Measurements from ENCODE around the gene FSD2.
"Not testable (repeated sequence)": the region's sequence is repeated elsewhere in the genome, so short reads cannot be mapped to it uniquely, and the experiment has no call there.

FSD2 gene

GRCh38 chr15:82830427-82831173 lies 24.7 kb upstream of the FSD2 start:
- DNase-seq: no peak

DNA sequence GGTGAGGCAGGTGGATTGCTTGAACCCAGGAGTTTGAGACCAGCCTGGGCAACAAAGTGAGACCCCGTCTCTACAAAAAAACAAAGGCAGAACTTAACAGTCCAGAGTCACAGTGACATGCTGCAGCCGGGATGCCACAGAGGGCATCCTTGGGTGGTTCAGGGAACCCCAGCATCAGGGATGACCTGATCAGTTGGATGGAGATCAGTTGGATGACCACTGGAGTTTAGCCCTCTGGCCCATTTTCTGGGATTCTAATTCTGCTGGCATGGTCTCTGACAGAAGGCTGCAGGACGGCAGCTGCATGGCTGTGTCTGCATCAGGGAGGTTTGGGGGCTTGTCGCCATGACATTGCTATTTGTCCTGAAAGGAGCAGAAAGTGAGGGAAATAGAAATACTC lies 23.4 kb upstream of the FSD2 start:
- DNase-seq: no peak

DNA sequence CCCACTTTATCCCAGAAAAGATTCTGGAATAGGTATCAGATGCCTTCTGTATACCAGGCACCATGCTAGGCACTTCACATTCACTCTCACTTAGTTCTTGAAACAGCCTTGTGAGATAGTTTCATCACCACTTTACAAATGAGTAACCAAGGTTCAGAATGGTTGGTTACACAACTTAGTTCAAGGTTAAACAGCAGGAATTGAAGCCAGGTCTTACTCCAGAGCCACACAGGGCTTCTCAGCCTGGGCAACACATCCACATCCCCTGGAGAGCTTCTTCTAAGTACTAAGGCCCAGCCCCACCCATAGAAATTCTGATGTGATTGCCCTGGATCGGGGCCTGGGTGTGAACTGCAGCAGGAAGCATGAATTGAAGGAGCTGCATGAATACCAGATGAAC lies 22.2 kb upstream of the FSD2 start:
- DNase-seq: no peak

DNA sequence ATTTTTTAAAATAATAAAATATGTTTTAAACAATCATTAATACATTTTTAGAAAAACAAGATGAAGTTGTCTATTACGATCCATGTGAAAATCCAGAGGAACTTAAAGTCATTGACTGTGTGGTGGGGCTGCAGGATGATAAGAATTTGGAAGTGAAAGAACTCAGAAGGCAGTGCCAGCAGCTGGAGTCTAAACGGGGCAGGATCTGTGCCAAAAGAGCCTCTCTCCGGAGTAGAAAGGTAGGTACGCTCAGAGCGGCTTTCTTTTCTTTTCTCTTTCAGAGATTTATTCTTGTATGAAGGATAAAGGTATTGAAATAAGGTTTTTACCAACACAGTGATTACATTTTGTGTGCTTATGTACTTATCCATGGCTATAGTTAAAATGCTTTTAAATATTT lies 17.2 kb upstream of the FSD2 start:
- DNase-seq: no peak

- not testable (repeated sequence) for DNase-seq
Measured at GRCh38 chr15:82821851-82822250, 16.0 kb upstream of the FSD2 start.

DNA sequence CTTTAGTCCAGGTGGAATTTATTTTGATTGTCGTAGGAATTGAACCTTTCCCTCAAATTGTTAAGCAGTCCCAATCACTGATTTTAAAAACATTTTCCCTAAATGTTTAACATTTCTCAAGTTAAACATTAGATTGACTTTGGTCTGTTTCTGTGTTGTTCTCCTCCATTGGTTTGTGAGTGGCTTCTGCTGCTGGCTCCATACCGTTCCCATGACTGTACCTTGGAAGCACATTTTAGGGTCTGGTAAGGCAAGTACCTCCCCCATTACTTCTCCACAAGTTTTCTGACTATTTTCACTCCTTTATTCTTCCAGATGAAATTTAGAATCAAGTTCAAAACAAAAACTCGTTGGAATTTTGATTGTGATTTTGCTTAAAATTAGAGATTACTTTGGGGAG lies 15.5 kb upstream of the FSD2 start:
- not testable (repeated sequence) for DNase-seq

GRCh38 chr15:82820128-82820527 lies 14.3 kb upstream of the FSD2 start:
- DNase-seq: no peak

- DNase-seq: no peak
Measured at GRCh38 chr15:82812994-82813393, 7.1 kb upstream of the FSD2 start.

GRCh38 chr15:82810890-82811426 lies 5.1 kb upstream of the FSD2 start:
- DNase-seq: peak; percentile 30 to 39

DNA sequence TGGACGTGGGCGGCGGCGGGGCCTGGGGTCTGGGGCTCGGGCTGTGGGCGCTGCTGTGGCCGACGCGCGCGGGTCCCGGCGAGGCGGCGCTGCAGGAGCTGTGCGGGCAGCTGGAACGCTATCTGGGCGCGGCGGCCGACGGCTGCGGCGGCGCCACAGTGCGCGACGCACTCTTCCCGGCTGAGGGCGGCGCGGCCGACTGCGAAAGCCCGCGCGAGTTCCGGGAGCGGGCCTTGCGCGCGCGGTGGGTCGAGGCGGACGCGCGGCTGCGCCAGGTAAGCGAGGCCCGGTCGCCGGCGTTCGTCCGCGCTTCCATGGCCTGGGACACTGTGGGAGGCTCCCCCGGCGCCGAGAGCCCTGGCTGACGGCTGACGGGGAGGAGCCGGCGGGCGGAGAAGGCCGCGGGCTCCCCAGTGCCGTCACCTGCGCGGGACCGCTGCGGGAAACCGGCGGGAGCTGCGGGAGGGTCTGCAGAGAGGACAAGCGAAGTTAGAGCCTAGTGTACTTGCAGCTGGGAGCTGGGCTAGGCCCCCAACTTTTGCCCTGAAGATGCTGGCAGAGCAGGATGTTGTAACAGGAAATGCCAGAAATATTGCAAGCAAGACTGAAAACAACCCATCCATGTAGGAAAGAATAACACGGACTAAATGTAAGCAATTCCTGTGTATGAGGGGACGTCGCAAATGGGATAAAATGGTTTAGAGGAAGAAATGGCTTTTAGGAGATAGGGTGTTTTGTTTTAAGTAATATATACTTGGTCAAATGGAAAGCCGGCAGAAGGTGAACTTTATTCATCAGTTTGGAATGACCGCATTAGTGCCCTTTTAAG lies 4.4 kb upstream of the FSD2 start:
- peak in 1 of 2 experiments; percentile 47 for DNase-seq

- DNase-seq: peak; percentile 96
Measured at GRCh38 chr15:82809308-82810060, 3.6 kb upstream of the FSD2 start, which contains the start of gene WHAMM. Gene WHAMM (plus strand): TSS chr15:82809628. CDS start chr15:82809727, 99 bp downstream.

DNA sequence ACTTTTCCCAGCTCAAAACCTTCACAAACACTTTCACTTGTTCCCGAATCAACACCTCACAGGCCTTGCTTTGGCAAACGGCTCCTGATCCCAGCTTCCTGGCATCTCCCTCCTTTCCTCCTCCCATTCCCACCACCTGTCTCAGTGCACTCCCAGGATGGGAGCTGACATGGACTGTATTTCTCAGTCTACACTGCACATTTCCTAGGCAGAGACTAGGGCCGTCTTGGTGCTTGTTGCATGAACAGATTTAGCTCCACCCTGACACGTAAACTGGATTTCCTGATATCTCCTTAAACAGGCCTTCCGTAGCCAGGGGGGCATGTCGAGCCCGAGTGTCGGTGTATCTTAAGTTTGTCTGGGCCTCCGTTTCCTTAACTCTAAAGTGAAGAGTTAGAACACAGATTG lies 2.8 kb upstream of the FSD2 start:
- no peak for DNase-seq

DNA sequence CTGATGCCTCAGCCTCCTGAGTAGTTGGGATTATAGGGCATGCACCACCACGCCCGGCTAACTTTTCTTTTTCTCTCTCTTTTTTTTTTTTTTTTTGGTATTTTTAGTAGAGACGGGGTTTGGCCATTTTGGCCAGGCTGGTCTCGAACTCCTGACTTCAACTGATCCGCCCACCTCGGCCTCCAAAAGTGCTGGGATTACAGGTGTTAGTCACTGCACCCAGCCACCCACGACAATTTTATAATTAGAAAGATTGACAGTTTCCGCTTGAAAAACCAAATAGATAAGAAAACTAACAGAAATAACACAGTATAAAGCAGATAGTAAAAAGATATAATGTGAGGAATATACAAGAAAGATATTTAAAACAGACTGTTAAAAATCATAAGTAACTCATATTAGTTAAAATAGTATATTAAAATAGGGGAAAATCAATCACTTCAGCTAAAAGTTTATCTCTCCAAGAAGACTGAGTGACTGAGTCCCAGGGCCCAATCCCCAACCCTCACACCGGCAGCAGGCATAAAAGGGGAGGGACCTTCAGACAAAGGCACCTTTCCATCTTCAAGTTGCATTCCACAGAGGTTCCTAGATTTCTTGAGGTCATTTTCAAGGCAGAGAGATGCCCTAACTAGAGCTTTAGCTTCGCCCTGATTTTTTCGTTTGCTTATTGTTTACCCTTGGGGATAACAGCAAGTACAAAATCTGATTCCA lies 2.2 kb upstream of the FSD2 start:
- no peak for DNase-seq

DNA sequence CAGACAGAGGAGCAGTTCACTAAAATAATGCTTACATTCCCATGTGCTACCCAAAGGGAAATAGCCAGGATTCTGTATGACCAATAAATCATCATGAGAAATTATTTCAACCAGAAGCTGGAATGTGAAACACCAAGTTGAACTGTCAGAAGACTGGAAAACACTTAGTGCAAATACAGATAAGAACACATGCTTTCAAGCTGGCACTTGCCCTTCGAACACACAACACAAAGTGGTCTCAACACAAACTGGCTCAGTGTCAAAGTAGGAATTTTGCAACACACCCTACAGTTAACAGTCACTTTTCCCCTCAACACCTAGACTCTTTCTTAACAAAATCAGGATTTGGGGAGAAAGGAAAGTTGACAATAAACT lies 1.3 kb downstream of the FSD2 start:
- no peak for DNase-seq

DNA sequence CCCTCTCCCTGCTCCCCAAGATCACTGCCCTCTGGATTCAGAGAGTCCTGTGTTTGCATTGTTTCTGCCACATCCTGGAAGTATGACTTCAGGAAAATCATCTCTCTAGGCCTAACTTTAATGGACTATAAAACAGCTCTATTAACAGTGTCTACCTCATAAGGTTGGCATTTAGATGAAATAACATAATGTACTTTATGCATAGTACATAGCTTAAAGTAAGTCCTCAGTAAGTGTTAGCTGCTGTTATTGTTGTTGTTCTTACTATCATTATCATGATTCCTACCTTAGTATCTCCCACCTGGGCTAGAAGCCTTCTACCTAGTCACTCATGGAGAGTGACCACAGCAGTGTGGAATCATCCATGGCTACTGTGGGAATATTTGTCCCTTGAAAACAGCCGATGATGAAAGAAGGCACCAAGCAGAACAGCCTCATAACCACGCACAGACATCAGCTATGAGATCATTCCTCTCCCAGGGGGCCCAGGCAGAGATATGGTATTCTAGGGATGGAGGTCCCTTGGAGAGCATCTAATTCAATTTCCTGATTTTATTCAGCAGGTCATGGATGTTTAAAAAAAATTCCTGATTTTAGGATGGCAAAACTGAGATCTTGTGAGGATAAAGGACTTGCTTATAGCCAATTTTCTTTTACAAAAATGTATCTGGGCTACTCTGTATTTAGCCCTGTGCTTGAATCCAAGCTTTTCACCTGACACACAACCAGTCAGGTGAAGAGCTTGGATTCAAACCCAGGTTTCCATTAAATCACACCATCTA lies 1.9 kb downstream of the FSD2 start:
- no peak for DNase-seq

DNA sequence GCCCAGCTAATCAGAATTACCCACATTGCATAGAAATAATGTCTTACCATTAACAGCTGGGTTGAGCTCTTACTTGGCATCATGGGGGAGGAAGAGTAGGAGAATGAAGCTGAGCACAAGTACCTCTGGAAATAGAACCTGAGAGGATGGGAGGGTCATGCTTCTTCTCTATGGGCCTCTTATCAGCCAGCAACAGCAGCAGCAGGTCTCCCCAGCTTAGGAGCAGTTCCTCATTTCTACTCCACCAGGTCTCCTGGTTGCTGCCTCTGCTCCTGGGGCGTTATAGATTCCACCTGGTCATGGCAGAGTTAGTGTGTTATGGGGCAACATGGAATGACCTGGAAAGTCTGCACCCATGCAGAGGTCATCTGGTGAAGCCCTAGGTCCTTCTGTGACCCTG lies 3.4 kb downstream of the FSD2 start:
- DNase-seq: no peak

DNA sequence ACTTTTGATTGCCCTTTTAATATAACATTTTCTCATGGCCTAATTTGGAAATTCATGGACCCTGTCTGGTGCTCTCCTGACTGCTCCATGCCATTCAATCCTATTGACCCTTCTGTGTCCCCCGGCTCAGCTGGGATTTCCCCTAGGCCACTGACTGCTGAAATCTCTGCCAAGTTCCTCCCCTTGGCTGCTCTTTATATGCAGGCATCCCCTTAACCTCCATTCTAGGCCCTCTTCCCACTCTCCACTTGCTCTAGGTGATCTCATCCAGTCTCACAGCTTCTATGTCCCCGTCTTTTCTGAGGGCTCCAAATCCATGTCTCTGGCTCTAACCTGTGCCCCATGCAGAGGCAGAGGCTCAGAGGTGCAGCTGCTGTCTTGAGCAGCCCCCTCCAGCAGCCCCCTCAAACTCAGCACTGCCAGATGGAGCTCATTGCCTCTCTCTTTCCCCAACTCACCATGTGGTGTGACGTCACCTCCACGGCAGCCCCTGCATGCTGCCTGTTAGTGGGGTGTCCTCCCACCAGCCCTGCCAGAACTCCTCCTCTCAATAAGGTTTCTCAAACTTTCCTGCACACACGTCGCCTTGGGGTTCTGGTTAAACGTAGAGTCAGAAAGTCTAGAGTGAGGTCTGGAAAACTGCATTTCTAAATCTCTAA lies 6.6 kb downstream of the FSD2 start:
- DNase-seq: no peak

DNA sequence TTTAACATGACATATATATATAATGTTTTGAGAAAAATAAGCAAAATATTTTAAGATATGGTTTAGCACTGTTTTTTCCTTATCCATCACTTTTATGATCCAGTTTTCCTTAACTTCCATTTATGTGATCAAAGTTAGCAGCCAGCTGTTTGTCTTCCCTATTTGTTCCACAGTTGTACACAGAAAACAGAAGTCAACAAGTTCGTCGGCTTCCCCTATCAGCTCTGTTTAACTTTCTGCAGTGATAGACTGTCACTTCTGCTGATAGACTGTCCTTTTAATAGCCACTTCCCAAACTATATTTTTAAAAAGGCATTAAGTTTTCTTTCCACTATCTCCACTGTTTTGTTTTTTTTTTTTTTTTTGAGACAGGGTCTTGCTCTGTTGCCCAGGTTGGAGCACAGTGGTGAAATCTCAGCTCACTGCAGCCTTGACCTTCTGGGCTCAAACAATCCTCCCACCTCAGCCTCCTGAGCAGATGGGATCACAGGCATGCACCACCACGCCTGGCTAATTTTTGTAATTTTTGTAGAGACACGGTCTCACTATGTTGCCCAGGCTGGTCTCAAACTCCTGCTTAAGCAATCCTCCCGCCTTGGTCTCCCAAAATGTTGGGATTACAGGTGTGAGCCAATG lies 7.2 kb downstream of the FSD2 start:
- no peak for DNase-seq

- no peak for DNase-seq
Measured at GRCh38 chr15:82798104-82798503, 7.8 kb downstream of the FSD2 start.

GRCh38 chr15:82793737-82794136 lies 12.1 kb downstream of the FSD2 start:
- no peak for DNase-seq

GRCh38 chr15:82792068-82792467 lies 13.8 kb downstream of the FSD2 start:
- no peak for DNase-seq
